Parathyroid adenoma (tissue), 2 donors: ENCODE measurements around the gene KRTAP9-9.
"Not testable (repeated sequence)": the region's sequence is repeated elsewhere in the genome, so short reads cannot be mapped to it uniquely, and the experiment has no call there.

Experiments used
- H2AFZ ChIP-seq: fragments of 300-600 bp; sonication (generic); one replicate; pipeline ENCODE4 v1.7.0; 2017; ENCODE audit warnings: antibody characterized with exemption, mild to moderate bottlenecking
- H3K27ac ChIP-seq: fragments of 300-600 bp; sonication (generic); one replicate; pipeline ENCODE4 v1.7.0; 2017
- H3K27me3 ChIP-seq: fragments of 300-600 bp; sonication (generic); one replicate; pipeline ENCODE4 v1.7.0; 2017; ENCODE audit warnings: low read length; ENCODE audit not compliant: control insufficient read depth, insufficient read depth
- H3K36me3 ChIP-seq: fragments of 300-600 bp; sonication (generic); one replicate; pipeline ENCODE4 v1.7.0; 2017; ENCODE audit warnings: low read length; ENCODE audit not compliant: control insufficient read depth, insufficient read depth
- H3K4me1 ChIP-seq: fragments of 300-600 bp; sonication (generic); one replicate; pipeline ENCODE4 v1.7.0; 2017; ENCODE audit warnings: control low read depth
- H3K4me2 ChIP-seq: fragments of 300-600 bp; sonication (generic); one replicate; pipeline ENCODE4 v1.7.0; 2017; ENCODE audit warnings: low read length
- H3K4me3 ChIP-seq: fragments of 300-600 bp; sonication (generic); one replicate; pipeline ENCODE4 v1.7.0; 2017; ENCODE audit warnings: low read depth, low read length
- H3K79me2 ChIP-seq: fragments of 300-600 bp; sonication (generic); one replicate; pipeline ENCODE4 v1.7.0; 2017; ENCODE audit warnings: control low read depth
- H3K9ac ChIP-seq: fragments of 300-600 bp; sonication (generic); one replicate; pipeline ENCODE4 v1.7.0; 2017; ENCODE audit warnings: mild to moderate bottlenecking
- H3K9me3 ChIP-seq: fragments of 300-600 bp; sonication (generic); one replicate; pipeline ENCODE4 v1.7.0; 2017; ENCODE audit warnings: low read length; ENCODE audit not compliant: control insufficient read depth
- CTCF ChIP-seq: fragments of 300-600 bp; sonication (generic); IDR thresholded peaks from one replicate; pipeline ENCODE4 v1.7.0; 2017; ENCODE audit warnings: antibody characterized with exemption, mild to moderate bottlenecking
- donor health status: primary hyperparathyroidism.

KRTAP9-9 gene

DNA sequence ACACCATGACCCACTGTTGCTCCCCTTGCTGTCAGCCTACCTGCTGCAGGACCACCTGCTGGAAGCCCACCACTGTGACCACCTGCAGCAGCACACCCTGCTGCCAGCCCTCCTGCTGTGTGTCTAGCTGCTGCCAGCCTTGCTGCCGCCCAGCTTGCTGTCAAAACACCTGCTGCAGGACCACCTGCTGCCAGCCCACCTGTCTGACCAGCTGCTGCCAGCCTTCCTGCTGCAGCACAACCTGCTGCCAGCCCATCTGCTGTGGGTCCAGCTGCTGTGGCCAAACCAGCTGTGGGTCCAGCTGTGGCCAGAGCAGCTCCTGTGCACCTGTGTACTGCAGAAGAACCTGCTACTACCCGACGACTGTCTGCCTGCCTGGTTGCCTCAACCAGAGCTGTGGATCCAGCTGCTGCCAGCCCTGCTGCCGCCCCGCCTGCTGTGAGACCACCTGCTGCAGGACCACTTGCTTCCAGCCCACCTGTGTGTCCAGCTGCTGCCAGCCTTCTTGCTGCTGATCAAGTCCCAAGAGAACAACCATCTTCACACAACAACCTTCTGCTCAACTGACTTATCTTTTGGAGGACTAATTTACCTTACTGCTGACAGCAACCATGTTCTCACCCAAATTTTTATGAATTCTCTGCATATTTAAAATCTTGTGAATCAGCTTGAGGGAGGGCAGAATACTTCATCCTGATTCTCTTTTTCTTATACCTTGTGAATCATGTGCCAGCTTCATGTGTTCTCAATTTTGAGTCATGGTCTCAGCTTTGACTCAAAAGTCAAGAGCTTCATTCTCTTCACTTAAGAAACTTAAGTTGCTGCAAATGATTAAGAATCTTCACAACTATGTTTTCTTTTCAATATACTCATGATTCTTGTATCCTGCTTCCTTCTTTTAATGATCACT is at the start of gene KRTAP9-9:
KRTAP9-9 (plus strand) TSS at position 4 of the 910 bp plus-strand sequence.
- not testable (repeated sequence) for H3K27me3 ChIP-seq, H3K4me2 ChIP-seq, H3K4me3 ChIP-seq, H3K27ac ChIP-seq, H3K4me1 ChIP-seq, H3K9me3 ChIP-seq, H2AFZ ChIP-seq, H3K36me3 ChIP-seq, H3K79me2 ChIP-seq, H3K9ac ChIP-seq

- Histone ChIP-seq H3K9ac (no peak overlapping the region), H3K4me2 (no peak overlapping the region), H3K4me3 (no peak overlapping the region), H3K9me3 (no peaks in the 10 kb centered on the region), H3K36me3 (no peaks in the 10 kb centered on the region), H3K27ac (no peak overlapping the region), H3K27me3 (no peaks in the 10 kb centered on the region), H3K4me1 (no peaks in the 10 kb centered on the region), H3K79me2 (no peaks in the 10 kb centered on the region), H2AFZ (no peak overlapping the region)
- no peak for TF ChIP-seq CTCF
Measured at GRCh38 chr17:41211845-41212466, 43.2 kb upstream of the KRTAP9-9 start.

GRCh38 chr17:41212524-41213169 is 42.5 kb upstream of the KRTAP9-9 start:
- TF ChIP-seq CTCF: no peak

DNA sequence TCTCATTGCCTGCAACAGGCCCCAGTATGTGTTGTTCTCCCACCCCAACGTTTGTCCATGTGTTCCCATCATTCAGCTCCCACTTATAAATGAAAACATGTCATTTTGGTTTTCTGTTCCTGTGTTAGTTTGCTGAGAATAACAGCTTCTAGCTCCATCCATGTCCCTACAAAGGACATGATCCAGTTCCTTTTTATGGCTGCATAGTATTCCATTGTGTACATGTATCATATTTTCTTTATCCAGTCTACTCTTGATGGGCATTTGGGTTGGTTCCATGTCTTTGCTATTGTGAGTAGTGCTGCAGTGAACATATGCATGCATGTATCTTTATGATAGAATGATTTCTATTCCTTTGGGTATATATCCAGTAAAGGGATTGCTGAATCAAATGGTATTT is 39.5 kb upstream of the KRTAP9-9 start:
- no peak for TF ChIP-seq CTCF
- Histone ChIP-seq H3K27me3 (no peaks in the 10 kb centered on the region), H3K36me3 (no peaks in the 10 kb centered on the region), H3K4me1 (no peaks in the 10 kb centered on the region), H3K27ac (no peak overlapping the region), H2AFZ (no peak overlapping the region), H3K79me2 (no peaks in the 10 kb centered on the region), H3K9me3 (no peaks in the 10 kb centered on the region), H3K4me3 (no peak overlapping the region), H3K4me2 (no peak overlapping the region), H3K9ac (no peak overlapping the region)

More at GRCh38 chr17:41212524-41213169, 42.5 kb upstream of the KRTAP9-9 start:
- H3K4me1 ChIP-seq: no peaks in the 10 kb centered on the region
- no peak overlapping the region for H2AFZ ChIP-seq
- H3K4me2 ChIP-seq: no peak overlapping the region
- H3K4me3 ChIP-seq: no peak overlapping the region
- H3K9ac ChIP-seq: no peak overlapping the region
- H3K27me3 ChIP-seq: no peaks in the 10 kb centered on the region
- H3K9me3 ChIP-seq: no peaks in the 10 kb centered on the region
- H3K27ac ChIP-seq: no peak overlapping the region
- no peaks in the 10 kb centered on the region for H3K36me3 ChIP-seq
- no peaks in the 10 kb centered on the region for H3K79me2 ChIP-seq

- Histone ChIP-seq H3K36me3 (no peaks in the 10 kb centered on the region), H3K4me3 (no peak overlapping the region), H3K4me2 (no peak overlapping the region), H2AFZ (no peak overlapping the region), H3K9ac (no peak overlapping the region), H3K9me3 (no peaks in the 10 kb centered on the region), H3K79me2 (no peaks in the 10 kb centered on the region), H3K27ac (no peak overlapping the region), H3K27me3 (no peaks in the 10 kb centered on the region), H3K4me1 (no peaks in the 10 kb centered on the region)
- TF ChIP-seq CTCF: no peak
Measured at GRCh38 chr17:41223821-41224220, 31.4 kb upstream of the KRTAP9-9 start.
